Activated T-cell treated with anti-CD3 and anti-CD28 coated beads, Interleukin-2, amount 50 U/mL, for 1 hour (primary cell): ENCODE data around the gene COL6A1.
A peak's percentile ranks its signal among the peaks of the same experiment; 100 is the strongest.

Source experiments
- DNase-seq: peaks from one replicate; pipeline ENCODE4 v3.0.0-alpha.2; 2020

The COL6A1 gene, protein sequence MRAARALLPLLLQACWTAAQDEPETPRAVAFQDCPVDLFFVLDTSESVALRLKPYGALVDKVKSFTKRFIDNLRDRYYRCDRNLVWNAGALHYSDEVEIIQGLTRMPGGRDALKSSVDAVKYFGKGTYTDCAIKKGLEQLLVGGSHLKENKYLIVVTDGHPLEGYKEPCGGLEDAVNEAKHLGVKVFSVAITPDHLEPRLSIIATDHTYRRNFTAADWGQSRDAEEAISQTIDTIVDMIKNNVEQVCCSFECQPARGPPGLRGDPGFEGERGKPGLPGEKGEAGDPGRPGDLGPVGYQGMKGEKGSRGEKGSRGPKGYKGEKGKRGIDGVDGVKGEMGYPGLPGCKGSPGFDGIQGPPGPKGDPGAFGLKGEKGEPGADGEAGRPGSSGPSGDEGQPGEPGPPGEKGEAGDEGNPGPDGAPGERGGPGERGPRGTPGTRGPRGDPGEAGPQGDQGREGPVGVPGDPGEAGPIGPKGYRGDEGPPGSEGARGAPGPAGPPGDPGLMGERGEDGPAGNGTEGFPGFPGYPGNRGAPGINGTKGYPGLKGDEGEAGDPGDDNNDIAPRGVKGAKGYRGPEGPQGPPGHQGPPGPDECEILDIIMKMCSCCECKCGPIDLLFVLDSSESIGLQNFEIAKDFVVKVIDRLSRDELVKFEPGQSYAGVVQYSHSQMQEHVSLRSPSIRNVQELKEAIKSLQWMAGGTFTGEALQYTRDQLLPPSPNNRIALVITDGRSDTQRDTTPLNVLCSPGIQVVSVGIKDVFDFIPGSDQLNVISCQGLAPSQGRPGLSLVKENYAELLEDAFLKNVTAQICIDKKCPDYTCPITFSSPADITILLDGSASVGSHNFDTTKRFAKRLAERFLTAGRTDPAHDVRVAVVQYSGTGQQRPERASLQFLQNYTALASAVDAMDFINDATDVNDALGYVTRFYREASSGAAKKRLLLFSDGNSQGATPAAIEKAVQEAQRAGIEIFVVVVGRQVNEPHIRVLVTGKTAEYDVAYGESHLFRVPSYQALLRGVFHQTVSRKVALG

DNA sequence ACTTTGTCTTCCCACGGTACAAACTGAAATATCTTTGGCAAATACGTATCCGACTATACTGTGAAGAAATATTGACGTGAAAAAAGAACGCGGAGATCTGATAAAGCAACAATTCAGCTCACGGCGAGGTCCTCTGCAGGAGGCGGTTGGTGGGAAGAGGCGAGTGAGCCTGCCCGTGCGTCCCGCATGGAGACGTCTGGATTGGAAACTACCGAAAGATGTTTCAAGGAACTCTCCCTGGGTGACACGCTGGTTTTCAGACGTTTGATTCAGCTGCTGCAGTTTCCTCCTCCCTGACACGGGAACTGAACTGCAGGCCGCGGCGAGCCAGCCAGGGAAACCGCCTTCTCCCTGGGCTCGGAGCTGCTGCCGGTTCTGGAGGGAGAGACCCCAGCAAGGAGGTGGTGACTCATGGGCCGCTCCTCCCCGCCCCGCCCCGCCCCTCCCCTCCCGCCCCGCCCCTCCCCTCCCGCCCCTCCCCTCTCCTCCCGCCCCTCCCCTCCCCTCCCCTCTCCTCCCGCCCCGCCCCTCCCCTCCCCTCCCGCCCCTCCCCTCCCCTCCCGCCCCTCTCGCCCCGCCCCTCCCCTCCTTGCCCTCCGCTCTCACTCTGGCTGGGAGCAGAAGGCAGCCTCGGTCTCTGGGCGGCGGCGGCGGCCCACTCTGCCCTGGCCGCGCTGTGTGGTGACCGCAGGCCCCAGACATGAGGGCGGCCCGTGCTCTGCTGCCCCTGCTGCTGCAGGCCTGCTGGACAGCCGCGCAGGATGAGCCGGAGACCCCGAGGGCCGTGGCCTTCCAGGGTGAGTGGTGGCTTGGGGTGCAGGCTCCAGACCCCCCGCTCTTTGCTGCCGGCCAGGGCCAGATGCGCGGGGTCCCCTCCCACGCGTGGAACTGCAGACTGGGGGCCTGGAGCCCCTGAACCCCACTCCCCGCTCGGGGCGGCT, at the start of gene COL6A1:
Gene COL6A1 (plus strand): TSS at position 620 of the 941 bp plus-strand sequence. CDS start 81 bp downstream, at position 701.
- DNase-seq = peak; percentile 70

DNA sequence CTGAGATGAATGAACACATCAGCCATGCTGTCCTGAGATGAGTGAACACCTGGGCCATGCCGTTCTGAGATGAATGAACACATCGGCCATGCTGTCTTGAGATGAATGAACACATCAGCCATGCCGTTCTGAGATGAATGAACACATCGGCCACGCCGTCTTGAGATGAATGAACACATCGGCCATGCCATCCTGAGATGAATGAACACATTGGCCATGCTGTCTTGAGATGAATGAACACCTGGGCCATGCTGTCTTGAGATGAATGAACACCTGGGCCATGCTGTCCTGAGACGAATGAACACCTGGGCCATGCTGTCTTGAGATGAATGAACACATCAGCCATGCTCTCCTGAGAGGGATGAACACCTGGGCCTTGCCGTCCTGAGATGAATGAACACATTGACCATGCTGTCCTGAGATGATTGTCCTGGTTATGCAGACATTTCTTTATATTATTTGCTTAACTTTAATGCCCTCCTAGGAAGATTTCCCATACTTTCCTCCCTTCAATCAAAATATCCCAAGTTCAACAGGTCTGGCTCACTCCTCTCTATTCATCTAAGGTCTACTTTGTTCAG, 48.6 kb upstream of the COL6A1 start:
- no peak for DNase-seq

DNA sequence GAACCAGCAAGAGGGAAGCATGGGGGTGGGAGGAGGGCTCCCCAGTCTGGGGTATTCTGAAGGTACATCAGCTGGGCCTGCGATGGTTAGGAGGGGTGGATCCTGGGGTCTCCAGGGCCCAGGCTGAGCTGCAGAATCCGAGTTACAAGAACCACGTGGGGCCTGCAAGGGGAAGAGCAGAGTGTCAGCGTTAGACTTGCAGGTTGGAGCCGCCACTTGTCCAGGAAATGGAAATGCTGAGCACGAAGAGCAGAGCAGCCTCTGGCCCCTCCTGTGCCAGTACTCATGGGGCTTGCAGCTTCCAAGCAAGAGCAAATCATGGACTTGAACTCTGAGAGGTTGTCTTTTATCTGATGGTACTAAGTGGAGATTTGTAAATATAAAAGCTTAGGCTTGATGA, 47.5 kb upstream of the COL6A1 start:
- DNase-seq = no peak

DNA sequence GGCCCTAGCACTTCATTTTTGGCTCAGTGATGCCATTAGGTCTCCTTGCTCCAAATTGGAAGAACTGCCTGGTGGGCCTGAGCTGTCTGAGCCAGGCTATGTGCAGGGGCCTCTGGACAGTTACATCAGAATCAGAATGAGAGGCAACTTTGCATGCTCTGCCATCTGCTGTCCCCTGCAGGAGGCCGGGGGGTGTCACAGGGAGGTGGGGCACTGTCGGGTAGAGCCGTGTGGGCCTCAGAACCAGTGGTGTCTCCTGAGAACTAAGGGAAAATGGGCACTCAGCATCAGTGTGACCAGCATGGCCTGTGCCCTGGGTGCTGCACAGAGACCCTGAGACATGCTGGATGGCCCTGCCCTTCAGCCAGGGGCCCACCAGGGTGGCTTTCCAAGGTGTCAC, 47.0 kb upstream of the COL6A1 start:
- DNase-seq = no peak

DNA sequence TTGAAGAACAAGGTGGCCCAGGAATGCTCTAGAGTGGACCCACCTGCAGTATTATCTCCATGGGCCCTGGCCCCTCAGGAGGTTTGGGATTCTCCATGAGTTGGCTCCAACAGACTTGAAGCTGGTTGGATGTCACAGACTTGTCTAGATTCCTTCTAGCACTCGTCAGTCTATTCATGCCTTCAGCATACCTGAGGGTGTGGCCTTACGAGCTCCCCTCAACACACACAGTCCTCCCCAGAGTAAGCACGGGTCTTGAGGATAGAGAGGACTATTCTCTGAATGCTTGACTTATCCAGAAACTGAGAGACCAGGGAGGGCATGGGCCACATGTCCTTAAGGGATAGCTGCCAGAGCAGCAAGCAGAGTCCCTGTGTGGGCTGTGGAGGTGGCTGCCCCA, 45.9 kb upstream of the COL6A1 start:
- DNase-seq = no peak

DNA sequence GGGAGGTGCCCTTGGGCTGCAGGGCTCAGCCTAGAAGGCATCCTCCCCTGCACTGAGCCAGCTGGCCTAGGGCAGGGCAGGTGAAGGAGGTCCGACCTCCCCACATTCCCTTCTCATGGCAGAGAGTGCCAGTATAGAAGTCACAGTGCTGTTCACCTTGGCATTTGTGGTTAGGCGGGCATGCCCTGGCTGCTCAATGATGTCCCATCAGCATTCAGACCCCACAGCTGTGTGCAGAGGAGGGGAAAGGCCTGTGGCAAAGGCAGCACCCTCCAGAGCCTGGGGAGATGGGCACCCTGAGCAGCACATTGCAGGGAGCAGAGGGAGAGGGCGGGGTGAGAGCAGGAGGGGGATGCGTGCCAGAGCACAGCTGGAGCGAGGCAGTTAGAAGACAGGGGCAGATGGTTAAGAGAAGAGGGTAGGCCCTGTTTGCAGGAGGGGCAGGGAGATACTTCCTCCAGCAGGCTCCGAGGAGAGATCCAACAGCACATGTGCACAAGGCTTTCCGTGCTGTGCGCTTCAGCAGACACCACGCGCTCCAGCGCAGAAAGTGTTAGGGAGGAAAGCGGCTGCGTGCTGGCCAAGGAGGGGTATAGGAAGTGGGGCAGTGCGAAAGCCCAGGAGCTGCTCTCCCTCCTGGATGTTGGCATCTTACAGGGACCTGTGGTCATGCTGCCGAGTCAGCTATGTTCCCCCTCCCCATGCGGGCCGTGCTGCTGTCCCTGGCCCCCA, 43.7 kb upstream of the COL6A1 start:
- DNase-seq = no peak

DNA sequence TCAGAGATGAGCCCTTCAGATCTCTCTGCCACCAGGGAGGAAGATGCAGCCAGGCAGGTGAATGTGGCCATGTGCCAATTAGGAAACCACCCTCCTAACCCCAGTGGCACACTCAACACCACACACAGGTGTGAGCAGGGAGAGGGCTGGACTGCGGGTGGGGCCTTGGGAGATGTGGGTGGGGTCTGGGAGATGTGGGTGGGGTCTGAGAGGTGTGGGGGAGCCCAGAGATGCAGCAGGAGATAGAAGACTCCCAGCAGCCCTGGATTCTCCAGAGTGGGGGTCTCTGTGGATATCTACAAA, 43.2 kb upstream of the COL6A1 start:
- DNase-seq = no peak

DNA sequence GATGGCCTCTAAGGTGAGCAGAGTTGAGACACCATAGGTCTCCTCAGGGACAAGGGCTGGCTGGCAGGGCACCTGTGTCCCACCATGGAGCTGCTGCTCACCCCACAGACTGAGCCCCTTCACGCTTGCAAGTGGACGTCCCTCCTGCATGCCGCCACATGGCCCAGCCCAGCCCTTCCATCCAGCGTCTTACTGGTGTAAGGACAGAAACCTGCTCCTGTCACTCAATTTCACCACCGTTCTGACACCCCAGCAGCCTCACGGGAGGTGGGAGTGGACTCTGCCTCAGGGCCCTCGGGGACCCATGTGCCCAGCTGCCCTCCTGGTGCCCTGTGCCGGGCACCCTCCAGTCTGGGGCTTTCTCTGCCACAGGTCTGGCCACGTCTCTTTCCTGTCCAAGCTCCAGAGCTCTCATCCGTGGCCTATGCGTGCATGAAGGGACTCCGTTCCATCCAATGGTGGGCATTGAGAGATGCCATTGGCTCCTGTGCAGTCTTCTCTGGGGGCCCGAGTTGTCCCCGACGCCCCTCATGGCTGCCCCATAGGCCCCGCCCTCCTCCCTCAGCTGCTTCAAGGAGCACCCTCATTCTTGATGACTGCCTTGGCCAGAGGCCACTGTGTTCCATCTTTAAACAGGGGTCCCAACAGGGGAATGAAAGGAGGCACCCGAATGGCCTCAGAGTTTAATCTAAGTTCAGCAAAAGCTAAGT, 42.6 kb upstream of the COL6A1 start:
- DNase-seq = no peak

DNA sequence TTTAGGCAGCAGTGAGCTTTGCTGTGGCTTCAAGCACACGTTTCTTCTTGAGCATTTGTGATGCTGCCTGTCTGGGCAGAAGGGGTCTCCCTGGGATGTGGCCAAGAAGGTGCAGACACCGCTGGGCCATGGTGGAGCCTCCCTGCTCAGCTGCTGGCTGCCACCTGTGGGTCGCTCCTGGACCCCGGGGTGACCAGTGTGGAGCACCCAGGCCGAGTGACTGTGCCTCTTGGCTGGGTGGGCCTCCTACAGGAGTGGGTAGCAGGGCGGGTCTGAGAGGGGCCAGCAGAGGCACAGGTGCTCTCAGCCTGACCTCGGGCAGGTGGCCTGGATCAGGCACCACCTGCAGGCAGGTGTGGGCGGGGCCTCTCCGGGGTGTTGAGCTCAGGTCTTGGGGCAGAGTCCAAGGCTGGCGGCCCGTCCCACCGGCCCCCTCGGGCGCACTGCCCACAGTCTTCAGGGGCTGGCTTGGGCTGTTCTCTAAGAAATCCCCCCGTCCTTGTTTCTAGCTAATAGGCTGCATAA, 42.0 kb upstream of the COL6A1 start:
- DNase-seq = no peak

DNA sequence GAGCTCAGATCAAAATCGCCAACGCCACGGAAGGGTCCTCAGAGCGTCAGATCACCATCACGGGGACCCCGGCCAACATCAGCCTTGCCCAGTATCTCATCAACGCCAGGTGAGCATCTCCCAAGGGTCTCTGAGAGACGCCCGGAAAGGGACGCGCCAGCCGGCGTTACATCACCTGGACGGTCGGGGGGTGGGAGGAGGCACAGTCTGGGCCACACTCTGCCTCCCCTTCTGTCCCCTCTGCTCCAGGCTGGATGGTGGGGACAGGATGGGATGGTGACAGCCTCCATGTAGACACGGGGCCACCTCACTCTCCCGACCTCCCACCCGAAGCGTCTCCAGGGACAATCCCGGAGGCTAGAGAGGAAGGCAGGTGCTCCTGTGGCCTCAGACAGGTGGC, 41.5 kb upstream of the COL6A1 start:
- DNase-seq = no peak

DNA sequence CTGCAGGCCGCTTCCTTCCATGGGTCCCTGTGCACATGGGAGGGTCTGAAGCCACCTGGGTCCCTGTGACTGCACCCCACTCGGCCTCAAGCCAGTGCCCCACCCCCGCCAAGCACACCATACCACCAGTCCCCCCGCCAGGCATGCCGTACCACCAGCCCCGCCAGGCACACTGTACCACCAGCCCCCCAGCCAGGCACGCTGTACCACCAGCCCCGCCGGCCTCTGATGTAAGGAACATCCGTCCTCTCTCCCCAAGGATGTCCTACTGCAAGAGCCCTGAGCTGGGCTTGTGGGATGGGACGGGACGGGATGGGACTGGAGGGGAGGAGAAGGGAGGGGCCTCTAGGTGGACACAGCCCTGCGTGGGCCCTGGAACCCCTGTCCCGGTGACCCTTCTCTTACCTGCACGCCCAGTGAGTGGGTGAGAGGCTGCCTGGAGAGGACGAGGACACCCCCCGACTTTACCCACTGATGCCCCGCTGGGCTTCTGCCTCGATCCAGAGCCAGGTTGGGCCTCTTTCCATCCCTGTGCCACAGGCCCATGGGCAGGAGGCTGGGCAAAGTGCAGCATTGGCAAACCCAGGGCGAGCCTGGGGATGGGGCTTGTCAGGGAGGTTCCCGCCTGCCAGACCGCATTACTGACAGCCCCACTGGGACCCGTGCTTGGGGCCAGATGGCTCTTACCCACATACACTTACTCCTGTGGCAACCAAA, 40.8 kb upstream of the COL6A1 start:
- no peak for DNase-seq

DNA sequence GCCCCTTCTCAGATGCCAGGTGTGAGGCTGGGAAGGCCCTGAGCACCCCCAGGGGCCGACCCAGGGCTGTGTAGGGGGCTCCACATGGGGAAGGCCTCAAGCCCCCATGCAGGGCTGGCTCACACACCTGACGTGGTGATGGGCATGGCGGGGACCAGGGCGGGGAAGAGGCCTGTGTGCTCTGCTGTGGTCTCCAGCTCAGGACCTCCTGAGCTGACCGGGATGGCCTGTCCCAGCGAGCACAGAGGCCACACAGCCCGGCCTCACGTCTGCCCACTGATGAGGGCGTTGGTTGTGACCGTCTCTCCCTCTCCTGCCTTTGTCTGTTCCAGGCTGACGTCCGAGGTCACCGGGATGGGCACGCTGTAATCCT, 40.2 kb upstream of the COL6A1 start:
- no peak for DNase-seq

DNA sequence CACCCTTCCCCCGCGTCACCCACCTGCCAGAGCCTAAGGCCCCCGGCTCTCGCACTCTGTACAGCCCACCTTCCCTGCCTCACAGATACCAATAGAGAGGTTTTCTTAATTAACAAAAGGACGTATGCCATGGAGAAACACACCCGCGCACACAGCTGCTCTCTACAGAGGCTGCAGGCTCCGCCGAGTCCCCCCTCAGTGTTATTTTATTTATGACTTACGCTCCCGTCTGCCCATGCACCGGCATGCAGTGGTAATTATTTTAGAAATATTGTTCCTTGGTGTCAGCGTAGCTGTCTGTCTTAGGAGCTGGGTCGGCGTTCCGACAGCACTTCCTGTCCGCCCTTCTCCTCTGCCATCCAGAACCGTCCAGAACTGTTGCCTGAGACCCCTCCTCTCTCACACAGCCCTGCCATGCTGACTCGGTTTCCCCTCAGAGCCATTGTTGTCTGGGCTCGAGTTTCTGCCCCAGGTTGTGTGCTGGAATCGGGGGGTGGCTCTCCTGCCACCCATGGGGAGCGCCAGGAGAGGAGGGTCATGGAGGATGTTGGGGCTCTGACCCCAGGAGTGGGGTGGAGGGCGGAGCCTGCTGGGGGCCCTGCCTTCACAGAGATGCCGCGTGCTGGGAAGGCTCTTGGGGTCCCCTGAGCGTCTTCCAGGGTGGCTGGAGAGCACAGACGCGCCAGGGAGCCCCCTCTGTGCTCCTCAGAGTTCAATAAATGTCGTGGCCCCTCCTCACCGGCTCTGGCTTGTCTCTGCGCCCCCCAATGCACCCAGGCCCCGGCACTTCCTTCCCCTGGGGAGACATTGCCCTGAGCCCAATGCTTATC, 39.6 kb upstream of the COL6A1 start:
- no peak for DNase-seq

DNA sequence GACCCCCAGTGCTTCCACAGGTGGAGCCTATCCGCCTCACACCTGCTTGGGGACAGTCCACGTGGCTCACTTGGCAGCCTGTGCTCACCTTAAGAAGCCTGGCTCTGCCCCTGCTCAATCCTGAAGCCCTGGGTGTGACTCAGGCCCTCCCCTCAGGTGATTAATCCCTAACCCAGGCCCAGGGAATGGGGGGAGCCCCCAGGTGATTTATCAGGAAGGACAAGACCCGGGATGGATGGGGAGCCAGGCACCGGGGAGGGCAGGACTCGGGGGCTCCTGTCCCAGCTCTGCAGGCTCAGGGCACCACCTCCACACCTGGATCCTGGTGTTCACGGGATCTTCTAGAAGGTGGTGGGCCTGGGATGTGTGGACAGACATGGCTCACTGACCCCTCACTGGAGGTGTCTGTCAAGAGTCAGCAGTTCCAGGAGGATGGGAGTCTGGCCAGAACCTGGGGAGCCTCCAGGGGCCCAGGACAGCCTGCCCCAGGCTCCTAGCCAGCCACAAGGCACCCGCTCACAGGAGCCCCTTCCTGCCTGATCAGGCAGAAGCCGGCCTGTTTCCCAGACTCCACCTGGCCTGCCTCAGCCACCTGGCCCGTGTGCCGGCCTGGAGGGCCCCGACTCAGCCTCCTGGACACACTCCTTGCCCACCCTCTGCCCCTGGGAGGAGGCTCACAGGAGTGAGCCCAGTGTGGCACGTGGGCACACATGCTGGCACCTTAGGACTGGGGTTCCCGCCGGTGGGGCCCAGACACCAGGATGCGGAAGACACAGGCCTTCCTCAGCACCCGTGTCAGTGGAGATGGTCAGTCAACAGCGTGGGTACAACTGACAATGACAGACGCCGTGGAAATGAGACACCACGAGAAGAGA, 38.6 kb upstream of the COL6A1 start:
- DNase-seq = no peak

DNA sequence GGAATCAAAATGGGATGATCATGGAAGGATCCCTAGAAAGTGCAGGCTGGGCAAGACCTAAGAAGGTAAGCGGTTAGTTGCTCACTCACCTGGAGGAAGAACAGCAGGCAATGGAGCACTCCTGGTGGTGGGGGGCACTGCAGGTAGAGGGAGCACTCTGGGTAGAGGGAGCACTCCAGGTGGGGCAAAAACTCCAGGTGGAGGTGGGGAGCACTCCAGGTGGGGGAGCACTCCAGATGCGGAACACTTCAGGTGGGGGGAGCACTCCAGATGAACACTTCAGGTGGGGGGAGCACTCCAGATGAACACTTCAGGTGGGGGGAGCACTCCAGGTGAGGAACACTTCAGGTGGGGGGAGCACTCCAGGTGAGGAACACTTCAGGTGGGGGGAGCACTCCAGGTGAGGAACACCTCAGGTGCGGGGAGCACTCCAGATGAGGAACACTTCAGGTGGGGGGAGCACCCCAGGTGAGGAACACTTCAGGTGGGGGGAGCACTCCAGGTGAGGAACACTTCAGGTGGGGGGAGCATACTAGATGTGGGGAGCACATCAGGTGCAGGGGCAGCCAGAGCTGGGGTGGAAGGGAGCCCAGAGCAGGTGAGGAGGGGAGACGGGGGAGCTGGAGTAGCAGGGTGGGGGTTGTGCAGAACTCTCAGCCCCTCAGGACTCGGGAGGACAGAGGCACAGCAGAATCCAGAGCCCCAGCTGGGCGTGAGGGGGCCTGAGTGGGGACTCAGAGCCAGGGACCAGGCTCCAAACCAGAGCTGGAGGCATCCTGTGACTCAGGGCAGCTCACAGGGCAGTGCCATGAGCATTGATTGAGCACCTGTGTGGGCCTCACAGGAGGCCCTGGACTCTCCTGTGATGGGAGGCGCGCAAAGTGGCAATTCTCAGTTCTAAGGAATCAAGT, 37.7 kb upstream of the COL6A1 start:
- DNase-seq = no peak

DNA sequence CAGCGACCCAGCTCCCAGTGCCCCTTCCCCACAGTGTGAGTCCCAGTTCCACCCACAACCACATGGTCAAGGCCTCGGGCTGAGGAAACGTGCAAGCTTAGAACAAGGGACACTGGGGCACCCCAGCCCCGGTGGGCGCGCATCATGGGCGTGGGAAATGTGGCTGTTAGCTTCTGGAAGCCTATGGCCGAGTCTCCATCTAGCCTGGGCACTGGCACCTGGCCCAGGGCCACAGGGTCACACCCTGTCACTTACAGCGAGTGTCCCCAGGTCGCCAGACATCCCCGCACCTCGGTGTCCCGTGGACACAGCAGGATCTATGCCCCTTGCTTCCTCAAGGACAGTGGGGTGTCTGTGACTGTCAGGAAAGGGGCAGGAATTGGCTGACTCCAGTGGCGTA, 37.0 kb upstream of the COL6A1 start:
- no peak for DNase-seq
